Measurements from ENCODE around the gene TNNI3K.

The TNNI3K gene

GRCh38 chr1:74571493-74571800 is 336.3 kb downstream of the TNNI3K start:
- no peak for DNase-seq (ENCODE audit: low spot score)

GRCh38 chr1:74571891-74572290 is 336.7 kb downstream of the TNNI3K start:
- DNase-seq (ENCODE audit: low spot score), result no peak

- DNase-seq (ENCODE audit: low spot score), result no peak
These were observed 342.9 kb downstream of the TNNI3K start for GRCh38 chr1:74578101-74578500.

- DNase-seq (ENCODE audit: low spot score), result no peak
These were observed 344.2 kb downstream of the TNNI3K start for GRCh38 chr1:74579425-74579824.

- no peak for DNase-seq (ENCODE audit: low spot score)
These were observed 348.2 kb downstream of the TNNI3K start for GRCh38 chr1:74583397-74583796.

GRCh38 chr1:74584185-74584584 is 349.0 kb downstream of the TNNI3K start:
- DNase-seq (ENCODE audit: low spot score), result no peak

GRCh38 chr1:74586253-74586897 is 351.2 kb downstream of the TNNI3K start:
- DNase-seq (ENCODE audit: low spot score), result no peak

GRCh38 chr1:74587888-74588287 is 352.7 kb downstream of the TNNI3K start:
- no peak for DNase-seq (ENCODE audit: low spot score)

- DNase-seq (ENCODE audit: low spot score), result no peak
These were observed 355.1 kb downstream of the TNNI3K start for GRCh38 chr1:74590288-74590687.

GRCh38 chr1:74591949-74592348 is 356.8 kb downstream of the TNNI3K start:
- no peak for DNase-seq (ENCODE audit: low spot score)

- DNase-seq (ENCODE audit: low spot score), result no peak
These were observed 357.6 kb downstream of the TNNI3K start for GRCh38 chr1:74592580-74593355.

Measured in LoVo (cell line).